ENCODE data around the gene ACTG1. TPM values are rescaled to one million over a fixed set of nuclear protein-coding genes. Genes with fewer than 3 reads are reported as not detected.

Gene ACTG1
- total RNA-seq, 1 donor from 2014 or later = 4,027 TPM

- no peak for ATAC-seq
Observed at GRCh38 chr17:81493198-81494038, 19.2 kb downstream of the ACTG1 start.

GRCh38 chr17:81492706-81493105, 19.9 kb downstream of the ACTG1 start:
- ATAC-seq = no peak

GRCh38 chr17:81492202-81492601, 20.4 kb downstream of the ACTG1 start:
- no peak for ATAC-seq

- ATAC-seq = no peak
Observed at GRCh38 chr17:81491761-81492160, 20.8 kb downstream of the ACTG1 start.

GRCh38 chr17:81491181-81491581, 21.4 kb downstream of the ACTG1 start:
- peak; percentile 2 for ATAC-seq

GRCh38 chr17:81489998-81490992, 22.3 kb downstream of the ACTG1 start:
- no peak for ATAC-seq

- ATAC-seq = no peak
Observed at GRCh38 chr17:81489012-81489997, 23.3 kb downstream of the ACTG1 start.

GRCh38 chr17:81488276-81488860, 24.2 kb downstream of the ACTG1 start:
- no peak for ATAC-seq

GRCh38 chr17:81487487-81488275, 24.9 kb downstream of the ACTG1 start:
- ATAC-seq = peak; percentile 48

GRCh38 chr17:81487089-81487486, 25.5 kb downstream of the ACTG1 start:
- ATAC-seq = no peak

GRCh38 chr17:81486199-81486810, 26.3 kb downstream of the ACTG1 start:
- no peak for ATAC-seq

- peak; percentile 84 for ATAC-seq
Observed at GRCh38 chr17:81484195-81484979, 28.2 kb downstream of the ACTG1 start.

GRCh38 chr17:81483862-81484194, 28.8 kb downstream of the ACTG1 start:
- peak; percentile 2 for ATAC-seq

- peak; percentile 2 for ATAC-seq
Observed at GRCh38 chr17:81483085-81483861, 29.3 kb downstream of the ACTG1 start.

GRCh38 chr17:81482673-81483072, 29.9 kb downstream of the ACTG1 start:
- ATAC-seq = no peak

- no peak for ATAC-seq
Observed at GRCh38 chr17:81481815-81482505, 30.6 kb downstream of the ACTG1 start.

- ATAC-seq = peak; percentile 18
Observed at GRCh38 chr17:81481073-81481799, 31.4 kb downstream of the ACTG1 start.

Measured in esophagus mucosa (tissue), 1 donor.